ENCODE data around the gene HDAC4. TPM values are rescaled to one million over a fixed set of nuclear protein-coding genes. Genes with fewer than 3 reads are reported as not detected.
"Not testable (repeated sequence)": the region's sequence is repeated elsewhere in the genome, so short reads cannot be mapped to it uniquely, and the experiment has no call there.

HDAC4 gene
- polyA plus RNA-seq, 1 donor (not counting 4 experiments of a cell fraction or from before 2014, with no cell fraction given): 2.9 TPM

- Histone ChIP-seq H4K20me1 (ENCODE audit: control insufficient read depth, extremely low read depth, insufficient read depth, low read length) (peaks cover 2% of the 10 kb centered on the region), H3K36me3 (ENCODE audit: control insufficient read depth in 2 of 2, extremely low read depth in 1 of 2, insufficient read depth in 2 of 2, low read length in 2 of 2) (no peaks in the 10 kb centered on the region), H2AFZ (ENCODE audit: control insufficient read depth, low read length) (no peak overlapping the region), H3K9me3 (ENCODE audit: control insufficient read depth, low read depth, low read length) (no peaks in the 10 kb centered on the region), H3K27me3 (ENCODE audit: control insufficient read depth, extremely low read depth, insufficient read depth, low read length) (peaks cover 8% of the 10 kb centered on the region), H3K4me3 (ENCODE audit: control insufficient read depth in 2 of 3, extremely low read depth in 1 of 3, insufficient read depth in 2 of 3, low read depth in 1 of 3, low read length in 3 of 3) (no peak overlapping the region), H3K27ac (ENCODE audit: control insufficient read depth, insufficient read depth, low read length) (no peak overlapping the region), H3K4me2 (ENCODE audit: control insufficient read depth, extremely low read depth, insufficient read depth, low read depth, low read length) (no peak overlapping the region), H3K79me2 (ENCODE audit: control insufficient read depth, insufficient read depth, low read length) (no peaks in the 10 kb centered on the region), H3K9me1 (ENCODE audit: control insufficient read depth, extremely low read depth, insufficient read depth, low read length) (no peaks in the 10 kb centered on the region), H3K9ac (ENCODE audit: control insufficient read depth, extremely low read depth, insufficient read depth, low read length) (no peak overlapping the region), H3K4me1 (ENCODE audit: control insufficient read depth, extremely low read depth, insufficient read depth, low read length) (no peaks in the 10 kb centered on the region)
- TF ChIP-seq EZH2 (IDR thresholded peaks at IDR 0.05; ENCODE audit: low read length) (no peak), CTCF (optimal IDR thresholded peaks at IDR 0.05 in 1 of 3, IDR thresholded peaks at IDR 0.05 in 1 of 3, conservative IDR thresholded peaks at IDR 0.05 in 1 of 3; ENCODE audit: extremely low read depth in 1 of 3, insufficient read depth in 2 of 3, low read length in 3 of 3) (no peak)
- dilution Hi-C loops (cut with MboI; ENCODE audit: extremely low pct_ligation_motif_present, low sequenced_read_pairs): no loop called here
- FAIRE-seq (no peak), DNase-seq (ENCODE audit: low read depth, low spot score) (no peak)
These were observed 361.4 kb downstream of the HDAC4 start for GRCh38 chr2:239039479-239039861.

- Histone ChIP-seq H2AFZ (ENCODE audit: control insufficient read depth, low read length) (no peak overlapping the region), H3K79me2 (ENCODE audit: control insufficient read depth, insufficient read depth, low read length) (no peaks in the 10 kb centered on the region), H3K9ac (ENCODE audit: control insufficient read depth, extremely low read depth, insufficient read depth, low read length) (no peak overlapping the region), H3K4me1 (ENCODE audit: control insufficient read depth, extremely low read depth, insufficient read depth, low read length) (peaks cover 3% of the 10 kb centered on the region), H3K4me2 (ENCODE audit: control insufficient read depth, extremely low read depth, insufficient read depth, low read depth, low read length) (no peak overlapping the region), H3K27me3 (ENCODE audit: control insufficient read depth, extremely low read depth, insufficient read depth, low read length) (peaks cover 13% of the 10 kb centered on the region), H3K36me3 (ENCODE audit: control insufficient read depth in 2 of 2, extremely low read depth in 1 of 2, insufficient read depth in 2 of 2, low read length in 2 of 2) (no peaks in the 10 kb centered on the region), H3K9me1 (ENCODE audit: control insufficient read depth, extremely low read depth, insufficient read depth, low read length) (no peaks in the 10 kb centered on the region), H4K20me1 (ENCODE audit: control insufficient read depth, extremely low read depth, insufficient read depth, low read length) (peaks cover 2% of the 10 kb centered on the region), H3K27ac (ENCODE audit: control insufficient read depth, insufficient read depth, low read length) (no peak overlapping the region), H3K9me3 (ENCODE audit: control insufficient read depth, low read depth, low read length) (no peaks in the 10 kb centered on the region), H3K4me3 (ENCODE audit: control insufficient read depth in 2 of 3, extremely low read depth in 1 of 3, insufficient read depth in 2 of 3, low read depth in 1 of 3, low read length in 3 of 3) (no peak overlapping the region)
- no peak for DNase-seq (ENCODE audit: low read depth, low spot score)
- dilution Hi-C loops (cut with MboI; ENCODE audit: extremely low pct_ligation_motif_present, low sequenced_read_pairs): no loop called here
- no peak for FAIRE-seq
- TF ChIP-seq CTCF (optimal IDR thresholded peaks at IDR 0.05 in 1 of 3, IDR thresholded peaks at IDR 0.05 in 1 of 3, conservative IDR thresholded peaks at IDR 0.05 in 1 of 3; ENCODE audit: extremely low read depth in 1 of 3, insufficient read depth in 2 of 3, low read length in 3 of 3) (no peak), EZH2 (IDR thresholded peaks at IDR 0.05; ENCODE audit: low read length) (no peak)
These were observed 361.9 kb downstream of the HDAC4 start for GRCh38 chr2:239038773-239039478.

- dilution Hi-C loops (cut with MboI; ENCODE audit: extremely low pct_ligation_motif_present, low sequenced_read_pairs); H3K9me1 ChIP-seq (ENCODE audit: control insufficient read depth, extremely low read depth, insufficient read depth, low read length): not testable (repeated sequence)
These were observed 362.5 kb downstream of the HDAC4 start for GRCh38 chr2:239038284-239038683.

More at GRCh38 chr2:239038284-239038683, 362.5 kb downstream of the HDAC4 start:
- not testable (repeated sequence) for H3K36me3 ChIP-seq (ENCODE audit: control insufficient read depth in 2 of 2, extremely low read depth in 1 of 2, insufficient read depth in 2 of 2, low read length in 2 of 2); H3K27ac ChIP-seq (ENCODE audit: control insufficient read depth, insufficient read depth, low read length); H3K4me3 ChIP-seq (ENCODE audit: control insufficient read depth in 2 of 3, extremely low read depth in 1 of 3, insufficient read depth in 2 of 3, low read depth in 1 of 3, low read length in 3 of 3); DNase-seq (ENCODE audit: low read depth, low spot score); H3K9ac ChIP-seq (ENCODE audit: control insufficient read depth, extremely low read depth, insufficient read depth, low read length); H2AFZ ChIP-seq (ENCODE audit: control insufficient read depth, low read length); H3K79me2 ChIP-seq (ENCODE audit: control insufficient read depth, insufficient read depth, low read length); H3K4me1 ChIP-seq (ENCODE audit: control insufficient read depth, extremely low read depth, insufficient read depth, low read length); FAIRE-seq; H3K9me3 ChIP-seq (ENCODE audit: control insufficient read depth, low read depth, low read length); H4K20me1 ChIP-seq (ENCODE audit: control insufficient read depth, extremely low read depth, insufficient read depth, low read length); H3K4me2 ChIP-seq (ENCODE audit: control insufficient read depth, extremely low read depth, insufficient read depth, low read depth, low read length)
- peaks cover 16% of the 10 kb centered on the region for H3K27me3 ChIP-seq (ENCODE audit: control insufficient read depth, extremely low read depth, insufficient read depth, low read length)
